ENCODE results near the gene FARP2.
"Not testable (repeated sequence)": the region's sequence is repeated elsewhere in the genome, so short reads cannot be mapped to it uniquely, and the experiment has no call there.

DNA sequence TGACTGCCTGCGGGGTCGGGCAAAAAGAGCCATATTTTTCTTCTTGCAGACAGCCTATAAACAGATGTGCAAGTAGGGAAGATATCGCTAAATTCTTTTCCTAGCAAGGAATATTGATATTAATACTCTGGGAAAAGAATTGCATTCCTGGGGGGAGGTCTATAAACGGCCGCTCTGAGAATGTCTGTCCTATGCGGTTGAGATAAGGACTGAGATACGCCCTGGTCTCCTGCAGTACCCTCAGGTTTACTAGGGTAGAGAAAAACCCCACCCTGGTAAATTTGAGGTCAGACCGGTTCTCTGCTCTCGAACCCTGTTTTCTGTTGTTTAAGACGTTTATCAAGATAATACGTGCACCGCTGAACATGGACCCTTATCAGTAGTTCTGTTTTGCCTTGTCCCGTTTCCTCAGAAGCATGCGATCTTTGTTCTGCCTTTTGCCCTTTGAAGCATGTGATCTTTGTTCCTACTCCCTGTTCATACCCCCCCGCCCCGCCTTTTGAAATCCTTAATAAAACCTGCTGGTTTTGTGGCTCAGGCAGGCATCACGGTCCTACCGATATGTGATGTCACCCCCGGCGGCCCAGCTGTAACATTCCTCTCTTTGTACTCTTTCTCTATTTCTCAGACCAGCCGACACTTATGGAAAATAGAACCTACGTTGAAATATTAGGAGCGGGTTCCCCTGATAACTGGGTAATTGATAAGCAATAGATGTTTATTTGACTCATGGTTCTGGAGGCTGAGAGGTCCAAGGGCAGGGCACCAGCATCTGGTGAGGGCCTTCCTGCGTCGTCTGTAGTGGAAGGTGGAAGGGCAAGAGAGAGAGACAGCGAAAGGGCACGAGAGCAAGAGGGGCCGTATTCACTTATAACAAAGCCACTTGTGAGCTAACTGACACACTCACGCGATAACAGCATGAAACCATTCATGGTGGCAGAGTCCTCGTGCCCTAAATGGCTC is 170.0 kb downstream of the FARP2 start:
- not testable (repeated sequence) for TF ChIP-seq EZH2 (IDR thresholded peaks at IDR 0.05; ENCODE audit: low read length, missing control alignments); CTCF (conservative IDR thresholded peaks at IDR 0.05 in 1 of 2, IDR thresholded peaks at IDR 0.05 in 1 of 2; ENCODE audit: low read depth in 1 of 2, low read length in 2 of 2)
